ENCODE data around the gene CUX1.
"Not testable (repeated sequence)": the region's sequence is repeated elsewhere in the genome, so short reads cannot be mapped to it uniquely, and the experiment has no call there.

Gene CUX1

GRCh38 chr7:102225025-102225424, 407.6 kb downstream of the CUX1 start:
- Histone ChIP-seq H3K4me1 (ENCODE audit: control insufficient read depth, insufficient read depth, low read length, unreplicated experiment) (no peaks in the 10 kb centered on the region), H3K27ac (ENCODE audit: low read depth, low read length) (no peak overlapping the region), H2AFZ (ENCODE audit: low read length, unreplicated experiment) (no peak overlapping the region), H3K27me3 (ENCODE audit: insufficient read depth, low read length) (no peaks in the 10 kb centered on the region), H3K79me2 (ENCODE audit: control insufficient read depth, insufficient read depth, low read length, unreplicated experiment) (no peaks in the 10 kb centered on the region), H3K36me3 (ENCODE audit: insufficient read depth, low read length) (no peaks in the 10 kb centered on the region), H3K4me3 (ENCODE audit: low read depth, low read length) (no peak overlapping the region)

- no peak overlapping the region for H3K4me3 ChIP-seq (ENCODE audit: low read depth, low read length)
- no peaks in the 10 kb centered on the region for H3K27me3 ChIP-seq (ENCODE audit: insufficient read depth, low read length)
- no peaks in the 10 kb centered on the region for H3K79me2 ChIP-seq (ENCODE audit: control insufficient read depth, insufficient read depth, low read length, unreplicated experiment)
- H2AFZ ChIP-seq (ENCODE audit: low read length, unreplicated experiment) = no peak overlapping the region
- H3K36me3 ChIP-seq (ENCODE audit: insufficient read depth, low read length) = no peaks in the 10 kb centered on the region
- H3K4me1 ChIP-seq (ENCODE audit: control insufficient read depth, insufficient read depth, low read length, unreplicated experiment) = no peaks in the 10 kb centered on the region
- H3K27ac ChIP-seq (ENCODE audit: low read depth, low read length) = no peak overlapping the region
Measured at GRCh38 chr7:102227371-102227770, 409.9 kb downstream of the CUX1 start.

- H3K27me3 ChIP-seq (ENCODE audit: insufficient read depth, low read length) = no peaks in the 10 kb centered on the region
- H2AFZ ChIP-seq (ENCODE audit: low read length, unreplicated experiment) = no peak overlapping the region
- no peaks in the 10 kb centered on the region for H3K79me2 ChIP-seq (ENCODE audit: control insufficient read depth, insufficient read depth, low read length, unreplicated experiment)
Measured at GRCh38 chr7:102228935-102229334, 411.5 kb downstream of the CUX1 start.

GRCh38 chr7:102230162-102230561, 412.7 kb downstream of the CUX1 start:
- H3K4me1 ChIP-seq (ENCODE audit: control insufficient read depth, insufficient read depth, low read length, unreplicated experiment); H3K79me2 ChIP-seq (ENCODE audit: control insufficient read depth, insufficient read depth, low read length, unreplicated experiment); H3K4me3 ChIP-seq (ENCODE audit: low read depth, low read length); H3K27me3 ChIP-seq (ENCODE audit: insufficient read depth, low read length); H3K36me3 ChIP-seq (ENCODE audit: insufficient read depth, low read length); H2AFZ ChIP-seq (ENCODE audit: low read length, unreplicated experiment): not testable (repeated sequence)
- H3K27ac ChIP-seq (ENCODE audit: low read depth, low read length) = peak overlapping the region; percentile 27; the same call in 1 of the 2 replicates

More at GRCh38 chr7:102228935-102229334, 411.5 kb downstream of the CUX1 start:
- Histone ChIP-seq H3K4me3 (ENCODE audit: low read depth, low read length) (no peak overlapping the region), H3K36me3 (ENCODE audit: insufficient read depth, low read length) (no peaks in the 10 kb centered on the region), H3K27ac (ENCODE audit: low read depth, low read length) (no peak overlapping the region), H3K4me1 (ENCODE audit: control insufficient read depth, insufficient read depth, low read length, unreplicated experiment) (no peaks in the 10 kb centered on the region)

GRCh38 chr7:102230593-102230992, 413.2 kb downstream of the CUX1 start:
- Histone ChIP-seq H2AFZ (ENCODE audit: low read length, unreplicated experiment) (no peak overlapping the region), H3K27ac (ENCODE audit: low read depth, low read length) (peak overlapping the region; percentile 27; the same call in 1 of the 2 replicates), H3K79me2 (ENCODE audit: control insufficient read depth, insufficient read depth, low read length, unreplicated experiment) (no peaks in the 10 kb centered on the region), H3K27me3 (ENCODE audit: insufficient read depth, low read length) (no peaks in the 10 kb centered on the region), H3K36me3 (ENCODE audit: insufficient read depth, low read length) (no peaks in the 10 kb centered on the region), H3K4me3 (ENCODE audit: low read depth, low read length) (no peak overlapping the region), H3K4me1 (ENCODE audit: control insufficient read depth, insufficient read depth, low read length, unreplicated experiment) (no peaks in the 10 kb centered on the region)

- Histone ChIP-seq H3K4me1 (ENCODE audit: control insufficient read depth, insufficient read depth, low read length, unreplicated experiment) (no peaks in the 10 kb centered on the region), H3K27me3 (ENCODE audit: insufficient read depth, low read length) (no peaks in the 10 kb centered on the region), H2AFZ (ENCODE audit: low read length, unreplicated experiment) (no peak overlapping the region), H3K36me3 (ENCODE audit: insufficient read depth, low read length) (no peaks in the 10 kb centered on the region), H3K79me2 (ENCODE audit: control insufficient read depth, insufficient read depth, low read length, unreplicated experiment) (no peaks in the 10 kb centered on the region), H3K27ac (ENCODE audit: low read depth, low read length) (no peak overlapping the region), H3K4me3 (ENCODE audit: low read depth, low read length) (no peak overlapping the region)
Measured at GRCh38 chr7:102232611-102233286, 415.3 kb downstream of the CUX1 start.

- no peaks in the 10 kb centered on the region for H3K79me2 ChIP-seq (ENCODE audit: control insufficient read depth, insufficient read depth, low read length, unreplicated experiment)
- H2AFZ ChIP-seq (ENCODE audit: low read length, unreplicated experiment) = no peak overlapping the region
- H3K27me3 ChIP-seq (ENCODE audit: insufficient read depth, low read length) = no peaks in the 10 kb centered on the region
- H3K36me3 ChIP-seq (ENCODE audit: insufficient read depth, low read length) = no peaks in the 10 kb centered on the region
- no peak overlapping the region for H3K27ac ChIP-seq (ENCODE audit: low read depth, low read length)
- no peak overlapping the region for H3K4me3 ChIP-seq (ENCODE audit: low read depth, low read length)
- H3K4me1 ChIP-seq (ENCODE audit: control insufficient read depth, insufficient read depth, low read length, unreplicated experiment) = no peaks in the 10 kb centered on the region
Measured at GRCh38 chr7:102234131-102234530, 416.7 kb downstream of the CUX1 start.

GRCh38 chr7:102234801-102235550, 417.6 kb downstream of the CUX1 start:
- Histone ChIP-seq H3K27me3 (ENCODE audit: insufficient read depth, low read length) (no peaks in the 10 kb centered on the region), H3K27ac (ENCODE audit: low read depth, low read length) (no peak overlapping the region), H2AFZ (ENCODE audit: low read length, unreplicated experiment) (no peak overlapping the region), H3K36me3 (ENCODE audit: insufficient read depth, low read length) (no peaks in the 10 kb centered on the region), H3K4me3 (ENCODE audit: low read depth, low read length) (no peak overlapping the region), H3K79me2 (ENCODE audit: control insufficient read depth, insufficient read depth, low read length, unreplicated experiment) (no peaks in the 10 kb centered on the region), H3K4me1 (ENCODE audit: control insufficient read depth, insufficient read depth, low read length, unreplicated experiment) (no peaks in the 10 kb centered on the region)

- Histone ChIP-seq H3K4me1 (ENCODE audit: control insufficient read depth, insufficient read depth, low read length, unreplicated experiment) (no peaks in the 10 kb centered on the region), H2AFZ (ENCODE audit: low read length, unreplicated experiment) (no peak overlapping the region), H3K79me2 (ENCODE audit: control insufficient read depth, insufficient read depth, low read length, unreplicated experiment) (no peaks in the 10 kb centered on the region), H3K27me3 (ENCODE audit: insufficient read depth, low read length) (no peaks in the 10 kb centered on the region), H3K4me3 (ENCODE audit: low read depth, low read length) (no peak overlapping the region), H3K36me3 (ENCODE audit: insufficient read depth, low read length) (no peaks in the 10 kb centered on the region), H3K27ac (ENCODE audit: low read depth, low read length) (no peak overlapping the region)
Measured at GRCh38 chr7:102236102-102236501, 418.7 kb downstream of the CUX1 start.

- Histone ChIP-seq H3K27ac (ENCODE audit: low read depth, low read length) (no peak overlapping the region), H3K4me1 (ENCODE audit: control insufficient read depth, insufficient read depth, low read length, unreplicated experiment) (no peaks in the 10 kb centered on the region), H3K4me3 (ENCODE audit: low read depth, low read length) (no peak overlapping the region), H3K79me2 (ENCODE audit: control insufficient read depth, insufficient read depth, low read length, unreplicated experiment) (no peaks in the 10 kb centered on the region), H3K27me3 (ENCODE audit: insufficient read depth, low read length) (no peaks in the 10 kb centered on the region), H2AFZ (ENCODE audit: low read length, unreplicated experiment) (no peak overlapping the region), H3K36me3 (ENCODE audit: insufficient read depth, low read length) (no peaks in the 10 kb centered on the region)
Measured at GRCh38 chr7:102236592-102237287, 419.3 kb downstream of the CUX1 start.
